Measurements from ENCODE around the gene FAM193A.
A peak's percentile ranks its signal among the peaks of the same experiment; 100 is the strongest.
"Not testable (repeated sequence)": the region's sequence is repeated elsewhere in the genome, so short reads cannot be mapped to it uniquely, and the experiment has no call there.

Gene FAM193A

GRCh38 chr4:2650276-2650675 is 113.8 kb downstream of the FAM193A start:
- no peak for DNase-seq (ENCODE audit: low read depth)

- no peak for DNase-seq (ENCODE audit: low read depth)
Observed at GRCh38 chr4:2651546-2651945, 115.1 kb downstream of the FAM193A start.

- no peak for DNase-seq (ENCODE audit: low read depth)
Observed at GRCh38 chr4:2651998-2652397, 115.6 kb downstream of the FAM193A start.

GRCh38 chr4:2652415-2653160 is 116.1 kb downstream of the FAM193A start:
- no peak for DNase-seq (ENCODE audit: low read depth)

- DNase-seq (ENCODE audit: low read depth) = no peak
Observed at GRCh38 chr4:2660596-2661211, 124.3 kb downstream of the FAM193A start.

GRCh38 chr4:2662598-2662997 is 126.2 kb downstream of the FAM193A start:
- DNase-seq (ENCODE audit: low read depth) = peak; percentile 81

GRCh38 chr4:2663275-2663674 is 126.8 kb downstream of the FAM193A start:
- DNase-seq (ENCODE audit: low read depth) = no peak

GRCh38 chr4:2666722-2667247 is 130.3 kb downstream of the FAM193A start:
- DNase-seq (ENCODE audit: low read depth) = no peak

GRCh38 chr4:2667428-2667827 is 131.0 kb downstream of the FAM193A start:
- DNase-seq (ENCODE audit: low read depth) = no peak

GRCh38 chr4:2671267-2671895 is 134.9 kb downstream of the FAM193A start:
- DNase-seq (ENCODE audit: low read depth) = no peak

GRCh38 chr4:2672082-2672481 is 135.6 kb downstream of the FAM193A start:
- DNase-seq (ENCODE audit: low read depth) = no peak

GRCh38 chr4:2672700-2673099 is 136.3 kb downstream of the FAM193A start:
- DNase-seq (ENCODE audit: low read depth) = no peak

GRCh38 chr4:2673157-2673556 is 136.7 kb downstream of the FAM193A start:
- no peak for DNase-seq (ENCODE audit: low read depth)

- not testable (repeated sequence) for DNase-seq (ENCODE audit: low read depth)
Observed at GRCh38 chr4:2679762-2680161, 143.3 kb downstream of the FAM193A start.

GRCh38 chr4:2684486-2684885 is 148.0 kb downstream of the FAM193A start:
- DNase-seq (ENCODE audit: low read depth) = no peak

- DNase-seq (ENCODE audit: low read depth) = no peak
Observed at GRCh38 chr4:2685541-2685940, 149.1 kb downstream of the FAM193A start.

- no peak for DNase-seq (ENCODE audit: low read depth)
Observed at GRCh38 chr4:2686379-2687265, 150.2 kb downstream of the FAM193A start.

- no peak for DNase-seq (ENCODE audit: low read depth)
Observed at GRCh38 chr4:2688281-2688680, 151.8 kb downstream of the FAM193A start.

GRCh38 chr4:2688697-2689096 is 152.2 kb downstream of the FAM193A start:
- no peak for DNase-seq (ENCODE audit: low read depth)

- no peak for DNase-seq (ENCODE audit: low read depth)
Observed at GRCh38 chr4:2689114-2689513, 152.7 kb downstream of the FAM193A start.

GRCh38 chr4:2689825-2690700 is 153.6 kb downstream of the FAM193A start:
- no peak for DNase-seq (ENCODE audit: low read depth)

Measured in GM04504 (cell line).